B cell (primary cell): ENCODE measurements around the gene UBE3C. TPM values are rescaled to one million over a fixed set of nuclear protein-coding genes. Genes with fewer than 3 reads are reported as not detected.

ENCODE experiments used
- ATAC-seq: fragments of 200-7000 bp; cut with Tn5 transposase; one replicate; pipeline ENCODE4 v1.10.0; 2021; ENCODE audit warnings: low read depth, mild to moderate bottlenecking, moderate number of reproducible peaks, moderate library complexity
- CTCF ChIA-PET: fragments of 350-600 bp; sonication (Branson Sonifier 250); formaldehyde crosslinking; loops from one replicate; lab custom pipeline; 2021; ENCODE audit warnings: antibody characterized with exemption, inconsistent platforms; lab: Charles Lee
- POLR2A ChIA-PET: fragments of 350-600 bp; sonication (Branson Sonifier 250); formaldehyde crosslinking; loops from one replicate; lab custom pipeline; 2021; ENCODE audit warnings: antibody characterized with exemption; lab: Charles Lee
- DNase-seq: peaks from one replicate; pipeline ENCODE4 v3.0.0; 2013
- H2AFZ ChIP-seq: 2 replicates; pipeline ENCODE4 v1.6.1; 2012; ENCODE audit warnings: mild to moderate bottlenecking, low read depth, low read length; ENCODE audit not compliant: insufficient read depth, poor library complexity, severe bottlenecking
- H3K27ac ChIP-seq, 2 donors: 1 replicate in 1 of 2; 2 replicates in 1 of 2; pipeline ENCODE4 v1.5.1; 2012 to 2013; ENCODE audit warnings: low read length in 2 of 2, mild to moderate bottlenecking in 2 of 2, moderate library complexity in 1 of 2
- H3K27me3 ChIP-seq, 4 experiments: fragments of 200-600 bp in 1 of 4; sonication (generic) in 1 of 4; replicated peaks in 1 of 4; 1 replicate in 2 of 4; 2 replicates in 2 of 4; pipeline versions ENCODE4 v1.6.1 to v1.7.0; 2013 to 2016; ENCODE audit warnings: low read length in 3 of 4, mild to moderate bottlenecking in 2 of 4, mixed read lengths in 1 of 4, moderate library complexity in 1 of 4; ENCODE audit not compliant: insufficient read depth in 4 of 4, control insufficient read depth in 3 of 4; ENCODE audit errors: control extremely low read depth in 1 of 4
- H3K36me3 ChIP-seq, 2 experiments: replicated peaks in 1 of 2; 1 replicate in 1 of 2; 2 replicates in 1 of 2; pipeline versions ENCODE4 v1.6.1 to v1.7.1; 2013; ENCODE audit warnings: low read length in 1 of 2; ENCODE audit not compliant: insufficient read depth in 2 of 2, control insufficient read depth in 1 of 2; ENCODE audit errors: control extremely low read depth in 1 of 2, extremely low read depth in 1 of 2
- H3K4me1 ChIP-seq, 2 donors: fragments of 200-600 bp in 1 of 2; sonication (generic) in 1 of 2; 1 replicate in 1 of 2; 2 replicates in 1 of 2; pipeline versions ENCODE4 v1.5.1 to v1.6.1; 2013 to 2017; ENCODE audit warnings: low read length in 2 of 2; ENCODE audit not compliant: control insufficient read depth in 2 of 2, insufficient read depth in 2 of 2
- H3K4me2 ChIP-seq: replicated peaks from 2 replicates; pipeline ENCODE3; 2012; ENCODE audit warnings: mild to moderate bottlenecking, low read depth, low read length; ENCODE audit not compliant: poor library complexity, severe bottlenecking
- H3K4me3 ChIP-seq, 5 experiments: fragments of 200-600 bp in 1 of 5; sonication (generic) in 1 of 5; 1 replicate in 3 of 5; 2 replicates in 2 of 5; pipeline versions ENCODE4 v1.5.1 to v1.7.0; 2011 to 2016; ENCODE audit warnings: low read length in 4 of 5, mild to moderate bottlenecking in 4 of 5, low read depth in 2 of 5, control low read depth in 1 of 5, moderate library complexity in 1 of 5; ENCODE audit not compliant: insufficient read depth in 1 of 5; ENCODE audit errors: control extremely low read depth in 1 of 5, extremely low read depth in 1 of 5
- H3K79me2 ChIP-seq: fragments of 200-600 bp; sonication (generic); one replicate; pipeline ENCODE4 v1.6.0; 2016; ENCODE audit warnings: low read length; ENCODE audit not compliant: control insufficient read depth, insufficient read depth
- H3K9ac ChIP-seq: fragments of 200-600 bp; sonication (generic); 2 replicates; pipeline ENCODE4 v1.6.1; 2017; ENCODE audit warnings: mild to moderate bottlenecking, low read length, moderate library complexity
- H3K9me3 ChIP-seq, 3 donors: one replicate each; pipeline versions ENCODE4 v1.6.1 to v1.7.1; 2013; ENCODE audit warnings: low read length in 2 of 3; ENCODE audit not compliant: control insufficient read depth in 2 of 3, insufficient read depth in 1 of 3; ENCODE audit errors: control extremely low read depth in 1 of 3
- H4K20me1 ChIP-seq: 2 replicates; pipeline ENCODE4 v1.6.0; 2012; ENCODE audit warnings: mild to moderate bottlenecking, low read length; ENCODE audit not compliant: insufficient read depth, control insufficient read depth, poor library complexity, severe bottlenecking
- H3K27ac Mint-ChIP-seq: one replicate; pipeline ENCODE4 v1.8.0; 2021; ENCODE audit warnings: mixed read lengths
- H3K27me3 Mint-ChIP-seq: one replicate; pipeline ENCODE4 v1.8.0; 2021; ENCODE audit warnings: mixed read lengths
- H3K4me1 Mint-ChIP-seq: one replicate; pipeline ENCODE4 v1.8.0; 2021; ENCODE audit warnings: mixed read lengths
- H3K4me3 Mint-ChIP-seq: one replicate; pipeline ENCODE4 v1.8.0; 2021; ENCODE audit warnings: mixed read lengths
- H3K9me3 Mint-ChIP-seq: one replicate; pipeline ENCODE4 v1.8.0; 2022; ENCODE audit warnings: mixed read lengths; ENCODE audit not compliant: insufficient read depth
- EZH2 ChIP-seq: IDR thresholded peaks from 2 replicates; pipeline ENCODE4 v1.6.1; 2012; ENCODE audit warnings: borderline replicate concordance, low read depth, mild to moderate bottlenecking, moderate library complexity, low read length; ENCODE audit not compliant: insufficient read depth, poor library complexity, severe bottlenecking
- WGBS: methylation state at CpG from one replicate; pipeline ENCODE4 v1.1.5; 2013; ENCODE audit warnings: missing lambda C conversion rate; ENCODE audit not compliant: insufficient coverage; 5-methylcytosine and 5-hydroxymethylcytosine counted together
- intact Hi-C: fragments of 100-400 bp; cut with micrococcal nuclease; formaldehyde crosslinking; loops from one replicate; pipeline ENCODE4 v1.10.0; 2022
- polyA plus RNA-seq: library from polyadenylated mRNA; depleted of rRNA; stranded (reverse); fragments of >200 nt; gene quantifications from 2 replicates; pipeline ENCODE4 v1.2.3, GENCODE V29; 2012
- total RNA-seq, 2 donors: library from RNA; stranded (reverse); fragments of 120-200 nt in 1 of 2; gene quantifications; 1 replicate in 1 of 2; 2 replicates in 1 of 2; pipeline versions ENCODE4 v1.2.3 to v1.2.4, GENCODE V29; 2013 to 2022
- TF ChIP-seq, protein P1 (sequence below): fragments of 200-600 bp; IDR thresholded peaks from one replicate; pipeline ENCODE4 v1.8.0; 2022; ENCODE audit warnings: antibody characterized with exemption, mild to moderate bottlenecking

UBE3C gene
- total and polyA plus RNA-seq, 2 donors (not counting 1 experiment from before 2014, with no cell fraction given), result 17.8 to 66.5 TPM

DNA sequence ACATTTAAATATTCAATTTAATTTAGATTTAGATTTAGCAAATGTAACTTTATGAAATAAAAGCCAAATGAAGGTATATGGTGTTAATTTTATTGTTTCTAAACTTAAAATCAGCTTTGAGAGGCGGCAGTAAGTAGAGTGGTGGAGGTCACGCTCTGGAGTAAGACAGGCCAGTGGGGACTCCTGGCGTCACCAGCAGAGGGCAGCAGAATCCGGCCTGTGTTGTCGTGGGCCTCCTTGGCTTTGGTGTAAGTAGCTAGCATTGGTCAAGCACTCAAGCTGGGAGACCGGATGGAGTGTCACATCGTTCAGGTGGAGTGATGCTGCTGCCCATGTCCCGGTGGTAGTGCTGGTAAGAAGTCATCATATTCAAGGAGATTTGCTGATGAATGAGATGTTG, 99.4 kb downstream of the UBE3C start:
- TF ChIP-seq, protein P1, sequence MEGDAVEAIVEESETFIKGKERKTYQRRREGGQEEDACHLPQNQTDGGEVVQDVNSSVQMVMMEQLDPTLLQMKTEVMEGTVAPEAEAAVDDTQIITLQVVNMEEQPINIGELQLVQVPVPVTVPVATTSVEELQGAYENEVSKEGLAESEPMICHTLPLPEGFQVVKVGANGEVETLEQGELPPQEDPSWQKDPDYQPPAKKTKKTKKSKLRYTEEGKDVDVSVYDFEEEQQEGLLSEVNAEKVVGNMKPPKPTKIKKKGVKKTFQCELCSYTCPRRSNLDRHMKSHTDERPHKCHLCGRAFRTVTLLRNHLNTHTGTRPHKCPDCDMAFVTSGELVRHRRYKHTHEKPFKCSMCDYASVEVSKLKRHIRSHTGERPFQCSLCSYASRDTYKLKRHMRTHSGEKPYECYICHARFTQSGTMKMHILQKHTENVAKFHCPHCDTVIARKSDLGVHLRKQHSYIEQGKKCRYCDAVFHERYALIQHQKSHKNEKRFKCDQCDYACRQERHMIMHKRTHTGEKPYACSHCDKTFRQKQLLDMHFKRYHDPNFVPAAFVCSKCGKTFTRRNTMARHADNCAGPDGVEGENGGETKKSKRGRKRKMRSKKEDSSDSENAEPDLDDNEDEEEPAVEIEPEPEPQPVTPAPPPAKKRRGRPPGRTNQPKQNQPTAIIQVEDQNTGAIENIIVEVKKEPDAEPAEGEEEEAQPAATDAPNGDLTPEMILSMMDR, result no peak
- TF ChIP-seq EZH2, result no peak
- Mint-ChIP-seq H3K9me3 (no peaks in the 10 kb centered on the region), H3K4me3 (no peak overlapping the region), H3K27ac (no peak overlapping the region), H3K4me1 (no peaks in the 10 kb centered on the region), H3K27me3 (no peaks in the 10 kb centered on the region)
- Histone ChIP-seq H3K9me3 (no peaks in the 10 kb centered on the region), H2AFZ (no peak overlapping the region), H3K79me2 (no peaks in the 10 kb centered on the region), H3K27me3 (no peaks in the 10 kb centered on the region), H4K20me1 (no peaks in the 10 kb centered on the region), H3K4me1 (no peaks in the 10 kb centered on the region), H3K27ac (no peak overlapping the region), H3K9ac (no peak overlapping the region), H3K4me3 (no peak overlapping the region), H3K36me3 (peaks cover 0 to 25% of the 10 kb centered on the region in 2 experiments), H3K4me2 (no peak overlapping the region)
- DNase-seq, result no peak
- ChIA-PET POLR2A (no interaction called here), CTCF (no interaction called here)
- intact Hi-C loops, result no loop called here
- 97% methylated on average over 8 of the region's 8 CpGs for WGBS
- ATAC-seq, result no peak

DNA sequence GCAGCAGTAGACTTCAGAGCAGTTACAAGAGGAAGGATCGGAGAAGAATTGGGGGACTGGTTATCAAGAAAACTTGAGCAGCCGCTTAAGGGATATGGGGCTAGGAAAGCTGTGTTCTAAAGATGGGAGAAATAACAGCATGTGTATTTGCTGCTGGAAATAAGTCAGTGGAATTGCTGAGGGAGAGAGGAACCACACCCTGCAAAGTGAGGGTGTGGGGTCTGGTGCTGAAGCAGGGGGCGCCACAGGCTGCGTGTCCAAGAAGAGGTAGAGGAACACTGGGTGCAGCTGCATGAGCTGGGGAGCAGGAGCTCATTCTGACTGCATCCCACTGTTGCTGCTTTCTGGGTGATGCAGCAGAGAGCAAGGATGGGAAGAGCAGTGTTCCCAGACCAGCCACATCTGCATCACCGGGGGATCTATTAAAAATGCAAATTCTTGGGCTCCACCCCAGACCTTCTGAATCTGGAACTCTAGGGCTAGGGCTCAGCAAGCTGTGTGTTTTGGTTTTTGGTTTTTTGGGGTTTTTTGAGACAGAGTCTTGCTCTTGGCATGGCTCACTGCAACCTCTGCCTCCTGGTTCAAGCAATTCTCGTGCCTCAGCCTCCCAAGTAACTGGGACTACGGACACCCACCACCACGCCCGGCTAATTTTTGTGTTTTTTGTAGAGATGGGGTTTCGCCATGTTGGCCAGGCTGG, 101.0 kb downstream of the UBE3C start:
- Histone ChIP-seq H3K9ac (no peak overlapping the region), H3K27me3 (no peaks in the 10 kb centered on the region), H2AFZ (no peak overlapping the region), H4K20me1 (no peaks in the 10 kb centered on the region), H3K27ac (no peak overlapping the region), H3K36me3 (peaks cover 0 to 19% of the 10 kb centered on the region in 2 experiments), H3K9me3 (no peaks in the 10 kb centered on the region), H3K4me1 (no peaks in the 10 kb centered on the region), H3K79me2 (no peaks in the 10 kb centered on the region), H3K4me3 (no peak overlapping the region), H3K4me2 (no peak overlapping the region)
- Mint-ChIP-seq H3K27ac (no peak overlapping the region), H3K9me3 (no peaks in the 10 kb centered on the region), H3K27me3 (no peaks in the 10 kb centered on the region), H3K4me1 (no peaks in the 10 kb centered on the region), H3K4me3 (no peak overlapping the region)
- intact Hi-C loops, result no loop called here
- TF ChIP-seq, protein P1, result no peak
- no peak for TF ChIP-seq EZH2
- ChIA-PET CTCF (interaction anchor here (3.3 kb wide), 1 partner anchor 10 kb away, joined by 8 read pairs; no protein-coding TSS in a partner anchor), POLR2A (no interaction called here)
- no peak for DNase-seq
- 96% methylated on average over 8 of the region's 10 CpGs for WGBS
- no peak for ATAC-seq
